Spleen (tissue), 7 donors: ENCODE results near the gene DLG2.

Experiments
- POLR2A ChIP-seq, 3 donors: fragments of 450-650 bp; IDR thresholded peaks; one replicate each; pipeline ENCODE4 v1.5.1; 2017; ENCODE audit warnings: antibody characterized with exemption in 3 of 3, mild to moderate bottlenecking in 1 of 3
- TF ChIP-seq, protein P1 (sequence below), 11 experiments: fragments of 200-600 bp in 7 of 11; fragments of 450-650 bp in 4 of 11; sonication (generic) in 4 of 11; IDR thresholded peaks in 8 of 11; conservative IDR thresholded peaks in 3 of 11; 1 replicate in 7 of 11; 2 replicates in 4 of 11; pipeline versions ENCODE4 v1.4.0 to v1.8.0; 2016 to 2021; ENCODE audit warnings: antibody characterized with exemption in 11 of 11, inconsistent platforms in 4 of 11, mild to moderate bottlenecking in 1 of 11
- donor health status: DM: no; HTN: no; CAD: no; lungs with moderate emphysema.
- donor health status: DM: no; HTN: no; CAD: no.
- donor health status: DM: no; HTN: no; CAD: no.

GRCh38 chr11:83695046-83695445 lies 1932.1 kb downstream of the DLG2 start:
- TF ChIP-seq, protein P1, sequence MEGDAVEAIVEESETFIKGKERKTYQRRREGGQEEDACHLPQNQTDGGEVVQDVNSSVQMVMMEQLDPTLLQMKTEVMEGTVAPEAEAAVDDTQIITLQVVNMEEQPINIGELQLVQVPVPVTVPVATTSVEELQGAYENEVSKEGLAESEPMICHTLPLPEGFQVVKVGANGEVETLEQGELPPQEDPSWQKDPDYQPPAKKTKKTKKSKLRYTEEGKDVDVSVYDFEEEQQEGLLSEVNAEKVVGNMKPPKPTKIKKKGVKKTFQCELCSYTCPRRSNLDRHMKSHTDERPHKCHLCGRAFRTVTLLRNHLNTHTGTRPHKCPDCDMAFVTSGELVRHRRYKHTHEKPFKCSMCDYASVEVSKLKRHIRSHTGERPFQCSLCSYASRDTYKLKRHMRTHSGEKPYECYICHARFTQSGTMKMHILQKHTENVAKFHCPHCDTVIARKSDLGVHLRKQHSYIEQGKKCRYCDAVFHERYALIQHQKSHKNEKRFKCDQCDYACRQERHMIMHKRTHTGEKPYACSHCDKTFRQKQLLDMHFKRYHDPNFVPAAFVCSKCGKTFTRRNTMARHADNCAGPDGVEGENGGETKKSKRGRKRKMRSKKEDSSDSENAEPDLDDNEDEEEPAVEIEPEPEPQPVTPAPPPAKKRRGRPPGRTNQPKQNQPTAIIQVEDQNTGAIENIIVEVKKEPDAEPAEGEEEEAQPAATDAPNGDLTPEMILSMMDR (IDR thresholded peaks at IDR 0.05 in 8 of 11, conservative IDR thresholded peaks at IDR 0.05 in 3 of 11): no peak
- TF ChIP-seq POLR2A (IDR thresholded peaks at IDR 0.05): no peak
